PC-9 (cell line): ENCODE data around the gene WDR27.

Experiments
- CTCF ChIP-seq: fragments of 200-600 bp; sonication (generic); conservative IDR thresholded peaks from 2 replicates; pipeline ENCODE4 v1.6.1; 2017; ENCODE audit warnings: mixed run types, antibody characterized with exemption, mild to moderate bottlenecking, moderate library complexity
- EZH2 ChIP-seq: fragments of 200-600 bp; sonication (generic); IDR thresholded peaks from 2 replicates; pipeline ENCODE4 v1.8.0; 2017; ENCODE audit warnings: antibody characterized with exemption, low read depth

GRCh38 chr6:169707772-169708171, 5.9 kb upstream of the WDR27 start:
- TF ChIP-seq CTCF (no peak), EZH2 (no peak)
